Measurements from ENCODE around the gene HES4. TPM values are rescaled to one million over a fixed set of nuclear protein-coding genes. Genes with fewer than 3 reads are reported as not detected.

The HES4 gene
- polyA plus RNA-seq, 1 donor (not counting 4 experiments of a cell fraction or from before 2014, with no cell fraction given), result 3.0 TPM

- Histone ChIP-seq H3K9ac (ENCODE audit: control insufficient read depth, extremely low read depth, insufficient read depth, low read length) (no peak overlapping the region), H3K27me3 (ENCODE audit: control insufficient read depth, extremely low read depth, insufficient read depth, low read length) (no peaks in the 10 kb centered on the region), H3K9me3 (ENCODE audit: control insufficient read depth, low read depth, low read length) (no peaks in the 10 kb centered on the region), H4K20me1 (ENCODE audit: control insufficient read depth, extremely low read depth, insufficient read depth, low read length) (no peaks in the 10 kb centered on the region), H3K36me3 (ENCODE audit: control insufficient read depth in 2 of 2, extremely low read depth in 1 of 2, insufficient read depth in 2 of 2, low read length in 2 of 2) (peaks cover 0 to 5% of the 10 kb centered on the region in 2 experiments), H3K27ac (ENCODE audit: control insufficient read depth, insufficient read depth, low read length) (no peak overlapping the region), H3K79me2 (ENCODE audit: control insufficient read depth, insufficient read depth, low read length) (no peaks in the 10 kb centered on the region), H3K4me2 (ENCODE audit: control insufficient read depth, extremely low read depth, insufficient read depth, low read depth, low read length) (no peak overlapping the region), H3K4me3 (ENCODE audit: control insufficient read depth in 2 of 3, extremely low read depth in 1 of 3, insufficient read depth in 2 of 3, low read depth in 1 of 3, low read length in 3 of 3) (no peak overlapping the region), H3K4me1 (ENCODE audit: control insufficient read depth, extremely low read depth, insufficient read depth, low read length) (peaks cover 16% of the 10 kb centered on the region), H3K9me1 (ENCODE audit: control insufficient read depth, extremely low read depth, insufficient read depth, low read length) (no peaks in the 10 kb centered on the region), H2AFZ (ENCODE audit: control insufficient read depth, low read length) (no peak overlapping the region)
- dilution Hi-C loops (cut with MboI; ENCODE audit: extremely low pct_ligation_motif_present, low sequenced_read_pairs), result no loop called here
- DNase-seq (ENCODE audit: low read depth, low spot score), result no peak
- no peak for FAIRE-seq
- TF ChIP-seq, protein P1, sequence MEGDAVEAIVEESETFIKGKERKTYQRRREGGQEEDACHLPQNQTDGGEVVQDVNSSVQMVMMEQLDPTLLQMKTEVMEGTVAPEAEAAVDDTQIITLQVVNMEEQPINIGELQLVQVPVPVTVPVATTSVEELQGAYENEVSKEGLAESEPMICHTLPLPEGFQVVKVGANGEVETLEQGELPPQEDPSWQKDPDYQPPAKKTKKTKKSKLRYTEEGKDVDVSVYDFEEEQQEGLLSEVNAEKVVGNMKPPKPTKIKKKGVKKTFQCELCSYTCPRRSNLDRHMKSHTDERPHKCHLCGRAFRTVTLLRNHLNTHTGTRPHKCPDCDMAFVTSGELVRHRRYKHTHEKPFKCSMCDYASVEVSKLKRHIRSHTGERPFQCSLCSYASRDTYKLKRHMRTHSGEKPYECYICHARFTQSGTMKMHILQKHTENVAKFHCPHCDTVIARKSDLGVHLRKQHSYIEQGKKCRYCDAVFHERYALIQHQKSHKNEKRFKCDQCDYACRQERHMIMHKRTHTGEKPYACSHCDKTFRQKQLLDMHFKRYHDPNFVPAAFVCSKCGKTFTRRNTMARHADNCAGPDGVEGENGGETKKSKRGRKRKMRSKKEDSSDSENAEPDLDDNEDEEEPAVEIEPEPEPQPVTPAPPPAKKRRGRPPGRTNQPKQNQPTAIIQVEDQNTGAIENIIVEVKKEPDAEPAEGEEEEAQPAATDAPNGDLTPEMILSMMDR (optimal IDR thresholded peaks at IDR 0.05 in 1 of 3, IDR thresholded peaks at IDR 0.05 in 1 of 3, conservative IDR thresholded peaks at IDR 0.05 in 1 of 3; ENCODE audit: extremely low read depth in 1 of 3, insufficient read depth in 2 of 3, low read length in 3 of 3), result no peak
- TF ChIP-seq EZH2 (IDR thresholded peaks at IDR 0.05; ENCODE audit: low read length), result no peak
These were observed 35.0 kb downstream of the HES4 start for GRCh38 chr1:964691-965525.

GRCh38 chr1:963746-964525 lies 36.0 kb downstream of the HES4 start:
- Histone ChIP-seq H3K27ac (ENCODE audit: control insufficient read depth, insufficient read depth, low read length) (no peak overlapping the region), H3K79me2 (ENCODE audit: control insufficient read depth, insufficient read depth, low read length) (peaks cover 1% of the 10 kb centered on the region), H3K9me3 (ENCODE audit: control insufficient read depth, low read depth, low read length) (no peaks in the 10 kb centered on the region), H2AFZ (ENCODE audit: control insufficient read depth, low read length) (no peak overlapping the region), H3K4me3 (ENCODE audit: control insufficient read depth in 2 of 3, extremely low read depth in 1 of 3, insufficient read depth in 2 of 3, low read depth in 1 of 3, low read length in 3 of 3) (no peak overlapping the region), H3K36me3 (ENCODE audit: control insufficient read depth in 2 of 2, extremely low read depth in 1 of 2, insufficient read depth in 2 of 2, low read length in 2 of 2) (peaks cover 0 to 5% of the 10 kb centered on the region in 2 experiments), H3K9ac (ENCODE audit: control insufficient read depth, extremely low read depth, insufficient read depth, low read length) (no peak overlapping the region), H4K20me1 (ENCODE audit: control insufficient read depth, extremely low read depth, insufficient read depth, low read length) (no peaks in the 10 kb centered on the region), H3K27me3 (ENCODE audit: control insufficient read depth, extremely low read depth, insufficient read depth, low read length) (peaks cover 5% of the 10 kb centered on the region), H3K4me1 (ENCODE audit: control insufficient read depth, extremely low read depth, insufficient read depth, low read length) (peaks cover 16% of the 10 kb centered on the region), H3K9me1 (ENCODE audit: control insufficient read depth, extremely low read depth, insufficient read depth, low read length) (no peaks in the 10 kb centered on the region), H3K4me2 (ENCODE audit: control insufficient read depth, extremely low read depth, insufficient read depth, low read depth, low read length) (no peak overlapping the region)
- FAIRE-seq, result no peak
- DNase-seq (ENCODE audit: low read depth, low spot score), result no peak
- TF ChIP-seq EZH2 (IDR thresholded peaks at IDR 0.05; ENCODE audit: low read length), result no peak
- TF ChIP-seq, protein P1 (optimal IDR thresholded peaks at IDR 0.05 in 1 of 3, IDR thresholded peaks at IDR 0.05 in 1 of 3, conservative IDR thresholded peaks at IDR 0.05 in 1 of 3; ENCODE audit: extremely low read depth in 1 of 3, insufficient read depth in 2 of 3, low read length in 3 of 3), result no peak
- dilution Hi-C loops (cut with MboI; ENCODE audit: extremely low pct_ligation_motif_present, low sequenced_read_pairs), result no loop called here
